ENCODE results near the gene HLCS. TPM values are rescaled to one million over a fixed set of nuclear protein-coding genes. Genes with fewer than 3 reads are reported as not detected.

The HLCS gene
- total and polyA plus RNA-seq, 2 of the 8 experiments (the other 6 are each of a cell fraction or from before 2014, with no cell fraction given), result 4.7 to 12.2 TPM

DNA sequence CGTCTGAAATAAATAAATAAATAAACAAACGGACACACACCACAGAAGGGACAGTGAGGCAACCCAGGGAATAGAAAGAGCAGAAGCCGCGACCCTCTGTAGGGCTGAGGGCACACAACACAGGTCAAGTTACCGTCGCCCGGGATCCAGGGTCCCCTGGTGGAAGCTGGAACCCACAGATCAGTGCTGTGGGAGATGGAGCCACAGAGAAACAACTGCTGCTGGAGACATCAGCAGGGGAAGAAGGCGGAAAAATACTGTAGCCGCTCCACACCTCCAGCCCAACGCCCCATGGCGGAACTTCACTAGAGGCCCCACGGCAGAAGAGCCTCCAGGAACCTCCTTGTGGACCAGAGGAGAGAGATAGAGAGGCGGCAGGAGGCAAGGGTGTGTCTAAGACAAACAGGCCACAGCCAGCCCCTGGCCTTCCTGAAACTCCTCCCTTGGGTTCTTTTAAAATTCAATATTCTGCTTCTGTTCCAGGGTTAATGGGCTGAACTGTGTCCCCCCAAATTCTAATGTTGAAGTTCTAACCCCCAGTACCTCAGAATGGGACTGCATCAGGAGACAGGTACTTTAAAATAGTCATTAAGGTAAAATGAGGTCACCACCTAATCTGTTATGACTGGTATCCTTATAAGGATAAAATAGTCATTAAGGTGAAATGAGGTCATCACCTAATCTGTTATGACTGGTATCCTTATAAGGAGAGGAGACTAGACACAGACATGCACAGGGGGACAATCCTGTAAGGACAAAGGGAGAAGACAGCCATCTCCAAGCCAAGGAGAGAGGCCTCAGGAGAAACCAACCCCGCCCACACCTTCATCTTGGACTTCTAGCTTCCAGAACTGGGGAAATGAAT is 7.7 kb upstream of the HLCS start:
- ChIA-PET CTCF (ENCODE audit: partially characterized antibody) (interaction anchor here (0.6 to 6.3 kb wide), 5 partner anchors 10 to 272 kb away, joined by 3 to 89 read pairs (median 4); partner anchors contain the start of gene HLCS), POLR2A (ENCODE audit: partially characterized antibody) (interaction anchor here (0.9 kb wide), 1 partner anchor 19 kb away, joined by 3 read pairs; no protein-coding TSS in a partner anchor)
- no peak overlapping the region for H3K18ac ChIP-seq (ENCODE audit: extremely low read depth, low read length)

More for the DNA sequence above, 7.7 kb upstream of the HLCS start:
- 87% methylated on average over 14 of the region's 14 CpGs; no CpG with 5 or more reads in 1 of the 2 experiments for WGBS, 2 experiments (ENCODE audit: extremely low coverage in 1 of 2, insufficient coverage in 1 of 2, insufficient read length in 1 of 2, insufficient replicate concordance in 2 of 2, low coverage in 1 of 2, low lambda C conversion rate in 2 of 2, missing lambda C conversion rate in 1 of 2)
- no peak overlapping the region for H2BK20ac ChIP-seq (ENCODE audit: low read length)
- H4K5ac ChIP-seq (ENCODE audit: insufficient read length, low read depth, low read length), result no peak overlapping the region
- H3K27me3 ChIP-seq (replicated peaks in 1 of 4; ENCODE audit: control insufficient read depth in 3 of 4, extremely low read depth in 1 of 4, insufficient read depth in 3 of 4, low read length in 3 of 4), result no peaks in the 10 kb centered on the region
- H2AK5ac ChIP-seq (ENCODE audit: low read depth, low read length), result no peak overlapping the region
- H3K4ac ChIP-seq (replicated peaks; ENCODE audit: insufficient read length, low read depth, low read length), result no peak overlapping the region
- H4K91ac ChIP-seq (replicated peaks; ENCODE audit: insufficient read length, low read length), result no peak overlapping the region
- H3K23me2 ChIP-seq (ENCODE audit: low read depth, low read length), result no peaks in the 10 kb centered on the region; the same call in 1 of the 2 replicates
- no peak overlapping the region for H2BK15ac ChIP-seq (ENCODE audit: low read length)
- FAIRE-seq, result no peak
- no peak overlapping the region for H2BK5ac ChIP-seq (ENCODE audit: low read depth, low read length)
- H3K4me3 ChIP-seq (ENCODE audit: extremely low read depth in 1 of 4, insufficient read depth in 2 of 4, low read depth in 3 of 4, low read length in 4 of 4), result no peak overlapping the region
- no peak overlapping the region for H3K56ac ChIP-seq (replicated peaks; ENCODE audit: insufficient read length, low read depth, low read length)
- no peak for TF ChIP-seq POLR2AphosphoS5 (IDR thresholded peaks at IDR 0.05; ENCODE audit: low read depth, low read length)
- TF ChIP-seq TAF7 (optimal IDR thresholded peaks at IDR 0.05; ENCODE audit: borderline replicate concordance, low read depth, low read length), result no peak
- TF ChIP-seq CHD1 (IDR thresholded peaks at IDR 0.05; ENCODE audit: low read depth, low read length), result no peak
- no peak for TF ChIP-seq SIN3A (conservative IDR thresholded peaks at IDR 0.05 in 1 of 2, IDR thresholded peaks at IDR 0.05 in 1 of 2; ENCODE audit: low read depth in 1 of 2, low read length in 2 of 2)
- no peak for TF ChIP-seq FOSL1 (IDR thresholded peaks at IDR 0.05; ENCODE audit: insufficient read depth, low read depth, low read length)
- no peak for TF ChIP-seq CEBPB (IDR thresholded peaks at IDR 0.05; ENCODE audit: low read depth, low read length)
- TF ChIP-seq TAF1 (IDR thresholded peaks at IDR 0.05; ENCODE audit: low read depth, low read length), result no peak
- no peak for TF ChIP-seq JUN (IDR thresholded peaks at IDR 0.05; ENCODE audit: low read depth, low read length)
- no peak for TF ChIP-seq SP1 (IDR thresholded peaks at IDR 0.05; ENCODE audit: low read depth, low read length)
- no peaks in the 10 kb centered on the region for H3K36me3 ChIP-seq (ENCODE audit: control insufficient read depth in 2 of 4, insufficient read depth in 4 of 4, low read length in 3 of 4)
- no peaks in the 10 kb centered on the region for H4K20me1 ChIP-seq (replicated peaks in 1 of 2; ENCODE audit: control insufficient read depth in 1 of 2, insufficient read depth in 2 of 2, low read length in 2 of 2)
- no peak overlapping the region for H3K23ac ChIP-seq (ENCODE audit: insufficient read length)
- no peaks in the 10 kb centered on the region for H3K79me2 ChIP-seq (ENCODE audit: control insufficient read depth in 1 of 2, insufficient read depth in 2 of 2, low read length in 2 of 2)
- no peaks in the 10 kb centered on the region for H3K9me3 ChIP-seq (ENCODE audit: insufficient read depth in 2 of 2, low read depth in 1 of 2, low read length in 1 of 2)
- H3K9ac ChIP-seq (replicated peaks in 1 of 4; ENCODE audit: extremely low read depth in 1 of 4, low read depth in 3 of 4, low read length in 3 of 4), result no peak overlapping the region
- H3K14ac ChIP-seq (ENCODE audit: insufficient read length), result no peak overlapping the region
- H3K79me1 ChIP-seq (ENCODE audit: low read depth, low read length), result no peaks in the 10 kb centered on the region
- H3K4me2 ChIP-seq (ENCODE audit: insufficient read depth in 1 of 2, low read depth in 2 of 2, low read length in 2 of 2), result no peak overlapping the region
- no peak overlapping the region; the same call in 1 of the 2 replicates for H4K8ac ChIP-seq (ENCODE audit: extremely low read depth, insufficient read depth, low read length)
- H2BK120ac ChIP-seq (replicated peaks; ENCODE audit: low read depth, low read length), result no peak overlapping the region
- no peak overlapping the region for H2AFZ ChIP-seq (ENCODE audit: low read length)
- H2BK12ac ChIP-seq (ENCODE audit: low read depth, low read length), result no peak overlapping the region
- no peak for DNase-seq (ENCODE audit: low read depth in 1 of 2, low spot score in 2 of 2)
- H3K4me1 ChIP-seq (replicated peaks in 1 of 4; ENCODE audit: control insufficient read depth in 3 of 4, insufficient read depth in 4 of 4, low read length in 3 of 4), result peaks cover 0 to 5% (median 3%) of the 10 kb centered on the region in 4 experiments; a peak in 4 of 7 replicates
- H3K27ac ChIP-seq (ENCODE audit: low read depth, low read length), result no peak overlapping the region

Data from H1 (cell line).